Activated naive CD8-positive, alpha-beta T cell treated with anti-CD3 and anti-CD28 coated beads, Interleukin-2, amount 50 U/mL, for 24 hours (primary cell): ENCODE results near the gene WNT3A.

ENCODE experiments used
- ATAC-seq: fragments of 150-1000 bp; cut with Tn5 transposase; one replicate; pipeline ENCODE4 v1.10.0; 2021
- DNase-seq: peaks from one replicate; pipeline ENCODE4 v3.0.0; 2021
- H3K27ac Mint-ChIP-seq: one replicate; pipeline ENCODE4 v1.8.0; 2021; ENCODE audit warnings: mild to moderate bottlenecking, mixed read lengths
- H3K27me3 Mint-ChIP-seq: one replicate; pipeline ENCODE4 v1.8.0; 2021; ENCODE audit warnings: mixed read lengths
- H3K36me3 Mint-ChIP-seq: one replicate; pipeline ENCODE4 v1.8.0; 2021; ENCODE audit warnings: low read depth, mixed read lengths
- H3K4me1 Mint-ChIP-seq: one replicate; pipeline ENCODE4 v1.8.0; 2021; ENCODE audit warnings: mixed read lengths
- H3K4me3 Mint-ChIP-seq: one replicate; pipeline ENCODE4 v1.8.0; 2021; ENCODE audit warnings: mild to moderate bottlenecking, moderate library complexity, mixed read lengths
- H3K9me3 Mint-ChIP-seq: one replicate; pipeline ENCODE4 v1.8.0; 2021; ENCODE audit warnings: mixed read lengths

WNT3A gene

DNA sequence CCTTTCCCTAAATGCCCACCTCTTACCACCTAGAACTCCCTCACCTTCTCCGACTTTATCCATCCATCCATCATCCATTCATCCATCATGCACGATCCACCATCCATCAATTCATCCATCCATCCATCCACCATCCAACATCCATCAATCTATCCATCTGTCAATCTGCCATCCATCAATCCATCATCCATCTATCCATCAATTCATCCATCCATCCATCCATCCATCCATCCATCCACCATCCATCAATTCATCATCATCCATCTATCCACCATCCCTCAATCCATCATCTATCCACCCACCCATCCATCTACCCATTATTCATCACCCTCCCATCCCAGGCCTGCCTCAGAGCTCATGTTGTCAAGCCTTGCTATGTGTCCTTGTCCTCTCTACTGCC lies 34.5 kb downstream of the WNT3A start:
- no peaks in the 10 kb centered on the region for H3K9me3 Mint-ChIP-seq
- no peak overlapping the region for H3K27ac Mint-ChIP-seq
- ATAC-seq (no peak), DNase-seq (no peak)
- H3K4me1 Mint-ChIP-seq = peaks cover 1% of the 10 kb centered on the region
- H3K36me3 Mint-ChIP-seq = no peaks in the 10 kb centered on the region
- H3K27me3 Mint-ChIP-seq = peaks cover 21% of the 10 kb centered on the region
- H3K4me3 Mint-ChIP-seq = no peak overlapping the region

DNA sequence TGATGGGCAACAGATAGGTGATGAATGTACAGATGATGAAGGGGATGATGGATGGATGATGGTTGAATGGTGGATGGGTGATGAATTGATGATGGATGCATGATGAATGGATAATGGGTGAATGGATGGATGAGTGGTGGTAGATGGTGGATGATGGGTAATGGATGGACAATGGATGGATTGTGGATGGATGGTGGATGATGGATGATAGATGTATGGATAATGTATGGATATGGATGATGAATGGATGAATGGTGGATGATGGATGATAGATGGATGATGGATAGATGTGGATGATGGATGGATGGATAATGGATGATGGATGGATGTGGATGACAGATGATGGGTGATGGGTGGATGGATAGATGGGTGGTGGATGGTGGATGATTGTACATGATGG lies 35.7 kb downstream of the WNT3A start:
- H3K36me3 Mint-ChIP-seq = no peaks in the 10 kb centered on the region
- H3K27ac Mint-ChIP-seq = no peak overlapping the region
- ATAC-seq = no peak

DNA sequence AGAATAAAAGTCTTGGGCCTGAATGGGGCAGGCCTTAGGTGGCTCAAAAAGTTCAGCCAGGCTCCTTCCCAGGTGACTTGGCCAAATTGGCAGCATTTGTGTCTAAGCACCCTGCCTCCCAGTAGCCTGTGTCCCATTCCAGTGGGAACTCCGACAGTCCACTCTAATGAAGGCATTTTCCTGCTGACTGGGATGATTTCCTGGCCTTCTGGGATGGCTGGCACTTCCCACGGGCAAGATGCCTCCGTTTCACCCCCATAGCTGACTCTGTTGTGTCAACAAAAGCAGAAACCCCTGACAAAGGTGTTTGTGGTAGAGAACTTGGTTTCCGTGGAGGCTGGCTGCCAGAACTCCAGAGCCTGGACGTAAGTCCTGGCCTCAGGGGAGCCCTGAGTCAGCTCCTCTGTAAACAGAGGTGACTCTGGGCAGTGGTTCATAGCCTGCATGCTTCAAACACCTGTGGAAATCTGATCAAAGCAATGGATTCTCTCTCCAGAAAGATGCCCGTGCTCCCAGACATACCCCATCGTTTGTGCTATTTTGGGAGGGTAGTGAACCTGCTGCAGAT lies 36.6 kb downstream of the WNT3A start:
- H3K36me3 Mint-ChIP-seq = no peaks in the 10 kb centered on the region
- no peak overlapping the region for H3K27ac Mint-ChIP-seq
- no peaks in the 10 kb centered on the region for H3K4me1 Mint-ChIP-seq
- ATAC-seq = no peak
- H3K27me3 Mint-ChIP-seq = peaks cover 10% of the 10 kb centered on the region
- no peaks in the 10 kb centered on the region for H3K9me3 Mint-ChIP-seq
- no peak for DNase-seq
- H3K4me3 Mint-ChIP-seq = no peak overlapping the region

More for the DNA sequence above, 35.7 kb downstream of the WNT3A start:
- H3K4me1 Mint-ChIP-seq = peaks cover 1% of the 10 kb centered on the region
- H3K4me3 Mint-ChIP-seq = no peak overlapping the region
- DNase-seq = no peak
- H3K27me3 Mint-ChIP-seq = peaks cover 12% of the 10 kb centered on the region
- no peaks in the 10 kb centered on the region for H3K9me3 Mint-ChIP-seq

- no peaks in the 10 kb centered on the region for H3K9me3 Mint-ChIP-seq
- no peak overlapping the region for H3K27ac Mint-ChIP-seq
- H3K4me3 Mint-ChIP-seq = no peak overlapping the region
- ATAC-seq (no peak), DNase-seq (no peak)
- H3K4me1 Mint-ChIP-seq = no peaks in the 10 kb centered on the region
- H3K27me3 Mint-ChIP-seq = peaks cover 7% of the 10 kb centered on the region
- no peaks in the 10 kb centered on the region for H3K36me3 Mint-ChIP-seq
Measured at GRCh38 chr1:228044961-228045360, 38.2 kb downstream of the WNT3A start.

DNA sequence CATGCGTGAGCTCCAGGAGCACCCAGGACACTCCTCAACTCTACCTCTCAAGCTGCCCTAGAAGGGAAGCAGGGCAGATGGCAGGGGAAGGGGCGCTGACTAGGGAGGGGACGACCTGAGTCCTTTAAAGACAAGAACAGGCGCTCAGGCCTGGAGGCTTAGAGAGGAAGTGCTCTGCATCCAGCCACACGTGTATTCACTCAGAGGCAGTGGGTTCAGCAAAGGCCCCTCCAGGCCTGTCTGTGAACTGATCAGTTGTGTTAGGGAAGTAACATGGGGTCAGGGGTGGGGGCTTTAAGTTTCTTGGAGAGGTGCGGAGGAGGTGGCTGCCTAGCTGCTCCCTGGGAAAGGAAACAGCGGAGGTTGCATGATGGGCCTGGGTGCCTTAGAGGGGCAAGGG lies 38.6 kb downstream of the WNT3A start:
- no peaks in the 10 kb centered on the region for H3K4me1 Mint-ChIP-seq
- no peak overlapping the region for H3K27ac Mint-ChIP-seq
- no peaks in the 10 kb centered on the region for H3K9me3 Mint-ChIP-seq
- H3K4me3 Mint-ChIP-seq = no peak overlapping the region
- no peaks in the 10 kb centered on the region for H3K36me3 Mint-ChIP-seq
- no peak for DNase-seq
- H3K27me3 Mint-ChIP-seq = peaks cover 6% of the 10 kb centered on the region
- no peak for ATAC-seq

- Mint-ChIP-seq H3K9me3 (no peaks in the 10 kb centered on the region), H3K4me3 (no peak overlapping the region), H3K4me1 (no peaks in the 10 kb centered on the region), H3K27me3 (peaks cover 7% of the 10 kb centered on the region), H3K27ac (no peak overlapping the region), H3K36me3 (no peaks in the 10 kb centered on the region)
- DNase-seq (no peak), ATAC-seq (no peak)
Measured at GRCh38 chr1:228045871-228046270, 39.1 kb downstream of the WNT3A start.

- no peak for ATAC-seq
- no peaks in the 10 kb centered on the region for H3K4me1 Mint-ChIP-seq
- no peak for DNase-seq
- no peak overlapping the region for H3K27ac Mint-ChIP-seq
- H3K27me3 Mint-ChIP-seq = peaks cover 9% of the 10 kb centered on the region
- no peaks in the 10 kb centered on the region for H3K9me3 Mint-ChIP-seq
- no peaks in the 10 kb centered on the region for H3K36me3 Mint-ChIP-seq
- H3K4me3 Mint-ChIP-seq = no peak overlapping the region
Measured at GRCh38 chr1:228046421-228047182, 39.8 kb downstream of the WNT3A start.

- H3K4me3 Mint-ChIP-seq = no peak overlapping the region
- no peaks in the 10 kb centered on the region for H3K36me3 Mint-ChIP-seq
- DNase-seq (no peak), ATAC-seq (no peak)
- no peaks in the 10 kb centered on the region for H3K9me3 Mint-ChIP-seq
- H3K27ac Mint-ChIP-seq = no peak overlapping the region
- peaks cover 14% of the 10 kb centered on the region for H3K27me3 Mint-ChIP-seq
- H3K4me1 Mint-ChIP-seq = no peaks in the 10 kb centered on the region
Measured at GRCh38 chr1:228047183-228047466, 40.3 kb downstream of the WNT3A start.

DNA sequence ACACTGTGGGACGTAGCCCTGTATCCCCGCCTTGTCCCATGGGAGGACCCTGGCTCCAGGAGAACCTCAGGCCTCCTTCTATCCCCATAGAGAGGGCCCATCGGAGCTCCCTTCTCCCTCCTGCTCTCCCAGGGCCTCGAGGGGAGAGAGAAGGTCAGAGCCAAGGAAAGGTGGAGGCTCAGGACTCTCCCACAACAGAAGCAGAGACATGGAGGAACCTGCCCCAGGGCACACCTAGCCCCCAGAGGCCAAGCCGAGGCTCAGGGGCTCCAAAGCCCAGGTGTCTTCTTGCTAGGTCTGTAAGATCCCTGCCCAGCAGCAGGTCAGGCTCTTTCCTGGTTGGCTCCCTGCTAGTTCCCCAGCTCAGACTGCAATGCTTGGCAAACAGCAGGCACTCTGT lies 41.3 kb downstream of the WNT3A start:
- ATAC-seq = no peak
- H3K9me3 Mint-ChIP-seq = no peaks in the 10 kb centered on the region
- DNase-seq = no peak
- no peaks in the 10 kb centered on the region for H3K36me3 Mint-ChIP-seq
- H3K27me3 Mint-ChIP-seq = peaks cover 23% of the 10 kb centered on the region
- H3K4me1 Mint-ChIP-seq = no peaks in the 10 kb centered on the region
- no peak overlapping the region for H3K27ac Mint-ChIP-seq
- H3K4me3 Mint-ChIP-seq = no peak overlapping the region

DNA sequence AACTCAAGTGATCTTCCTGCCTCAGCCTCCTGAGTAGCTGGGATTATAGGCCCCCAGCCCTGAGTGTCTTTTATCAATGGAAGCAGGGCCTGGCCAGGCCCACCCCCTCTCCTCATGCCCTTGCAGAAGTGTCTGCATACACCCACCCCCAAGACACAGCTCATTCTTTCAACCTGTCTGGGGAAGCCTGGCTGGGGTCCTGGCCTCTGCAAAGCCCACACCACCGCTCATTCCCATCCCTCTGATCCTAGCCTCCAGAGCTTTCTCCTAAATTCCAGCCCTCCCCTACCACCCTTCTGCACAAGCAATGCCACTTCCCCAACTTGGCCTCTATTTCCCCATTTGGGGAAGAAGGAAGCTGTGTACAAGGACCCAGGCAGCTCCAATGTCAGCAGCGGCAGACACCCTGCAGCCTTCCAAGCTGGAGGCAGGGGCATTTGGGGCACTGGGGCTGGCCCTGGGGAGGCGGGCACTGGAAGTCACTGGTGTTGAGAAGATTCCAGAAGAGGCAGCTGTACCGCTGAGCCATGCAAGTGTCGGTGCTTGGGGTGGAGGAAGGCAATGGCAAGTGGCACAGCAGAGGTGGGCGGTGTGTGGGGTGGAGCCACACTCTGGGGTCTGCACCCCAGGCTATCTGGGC lies 42.0 kb downstream of the WNT3A start:
- no peak for ATAC-seq
- H3K27ac Mint-ChIP-seq = no peak overlapping the region
- H3K4me1 Mint-ChIP-seq = no peaks in the 10 kb centered on the region
- H3K27me3 Mint-ChIP-seq = peaks cover 28% of the 10 kb centered on the region
- no peak for DNase-seq
- H3K36me3 Mint-ChIP-seq = no peaks in the 10 kb centered on the region
- no peaks in the 10 kb centered on the region for H3K9me3 Mint-ChIP-seq
- no peak overlapping the region for H3K4me3 Mint-ChIP-seq

DNA sequence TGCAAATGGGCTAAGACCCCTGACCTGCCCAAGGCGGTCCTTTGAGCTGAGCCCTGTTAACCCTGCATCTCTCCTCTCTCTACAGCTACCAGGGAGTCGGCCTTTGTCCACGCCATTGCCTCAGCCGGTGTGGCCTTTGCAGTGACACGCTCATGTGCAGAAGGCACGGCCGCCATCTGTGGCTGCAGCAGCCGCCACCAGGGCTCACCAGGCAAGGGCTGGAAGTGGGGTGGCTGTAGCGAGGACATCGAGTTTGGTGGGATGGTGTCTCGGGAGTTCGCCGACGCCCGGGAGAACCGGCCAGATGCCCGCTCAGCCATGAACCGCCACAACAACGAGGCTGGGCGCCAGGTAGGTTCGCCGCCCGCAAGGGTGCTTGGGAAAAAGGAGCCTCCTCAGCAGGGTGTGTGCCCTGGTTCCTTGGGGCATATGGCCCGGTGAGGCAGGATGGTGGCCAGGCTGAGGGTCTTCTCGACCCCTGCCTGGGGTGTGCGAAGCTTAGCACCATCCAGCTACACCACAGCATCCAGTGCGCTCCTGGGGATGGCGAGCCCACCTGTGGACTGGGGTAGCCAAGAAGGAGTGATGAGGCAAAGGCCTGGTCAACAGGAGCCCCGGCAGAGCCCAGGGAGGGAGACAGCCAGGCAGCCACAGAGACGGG lies 43.9 kb downstream of the WNT3A start:
- H3K4me1 Mint-ChIP-seq = no peaks in the 10 kb centered on the region
- ATAC-seq (no peak), DNase-seq (no peak)
- no peaks in the 10 kb centered on the region for H3K9me3 Mint-ChIP-seq
- H3K36me3 Mint-ChIP-seq = no peaks in the 10 kb centered on the region
- peaks cover 33% of the 10 kb centered on the region for H3K27me3 Mint-ChIP-seq
- no peak overlapping the region for H3K4me3 Mint-ChIP-seq
- no peak overlapping the region for H3K27ac Mint-ChIP-seq

- DNase-seq = no peak
- Mint-ChIP-seq H3K9me3 (no peaks in the 10 kb centered on the region), H3K27me3 (peaks cover 38% of the 10 kb centered on the region), H3K36me3 (no peaks in the 10 kb centered on the region), H3K4me1 (no peaks in the 10 kb centered on the region), H3K4me3 (no peak overlapping the region), H3K27ac (no peak overlapping the region)
- ATAC-seq = no peak
Measured at GRCh38 chr1:228058172-228058948, 51.6 kb downstream of the WNT3A start.

DNA sequence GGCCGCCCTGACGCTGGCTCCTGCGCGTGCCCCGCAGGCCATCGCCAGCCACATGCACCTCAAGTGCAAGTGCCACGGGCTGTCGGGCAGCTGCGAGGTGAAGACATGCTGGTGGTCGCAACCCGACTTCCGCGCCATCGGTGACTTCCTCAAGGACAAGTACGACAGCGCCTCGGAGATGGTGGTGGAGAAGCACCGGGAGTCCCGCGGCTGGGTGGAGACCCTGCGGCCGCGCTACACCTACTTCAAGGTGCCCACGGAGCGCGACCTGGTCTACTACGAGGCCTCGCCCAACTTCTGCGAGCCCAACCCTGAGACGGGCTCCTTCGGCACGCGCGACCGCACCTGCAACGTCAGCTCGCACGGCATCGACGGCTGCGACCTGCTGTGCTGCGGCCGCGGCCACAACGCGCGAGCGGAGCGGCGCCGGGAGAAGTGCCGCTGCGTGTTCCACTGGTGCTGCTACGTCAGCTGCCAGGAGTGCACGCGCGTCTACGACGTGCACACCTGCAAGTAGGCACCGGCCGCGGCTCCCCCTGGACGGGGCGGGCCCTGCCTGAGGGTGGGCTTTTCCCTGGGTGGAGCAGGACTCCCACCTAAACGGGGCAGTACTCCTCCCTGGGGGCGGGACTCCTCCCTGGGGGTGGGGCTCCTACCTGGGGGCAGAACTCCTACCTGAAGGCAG lies 52.3 kb downstream of the WNT3A start:
- peaks cover 33% of the 10 kb centered on the region for H3K27me3 Mint-ChIP-seq
- H3K9me3 Mint-ChIP-seq = no peaks in the 10 kb centered on the region
- H3K27ac Mint-ChIP-seq = no peak overlapping the region
- H3K36me3 Mint-ChIP-seq = no peaks in the 10 kb centered on the region
- peak; percentile 18 for ATAC-seq
- H3K4me3 Mint-ChIP-seq = peak overlapping the region; percentile 29
- peak; percentile 43 for DNase-seq
- no peaks in the 10 kb centered on the region for H3K4me1 Mint-ChIP-seq
